ENCODE measurements around the gene PDS5B.
"Not testable (repeated sequence)": the region's sequence is repeated elsewhere in the genome, so short reads cannot be mapped to it uniquely, and the experiment has no call there.

Gene PDS5B

DNA sequence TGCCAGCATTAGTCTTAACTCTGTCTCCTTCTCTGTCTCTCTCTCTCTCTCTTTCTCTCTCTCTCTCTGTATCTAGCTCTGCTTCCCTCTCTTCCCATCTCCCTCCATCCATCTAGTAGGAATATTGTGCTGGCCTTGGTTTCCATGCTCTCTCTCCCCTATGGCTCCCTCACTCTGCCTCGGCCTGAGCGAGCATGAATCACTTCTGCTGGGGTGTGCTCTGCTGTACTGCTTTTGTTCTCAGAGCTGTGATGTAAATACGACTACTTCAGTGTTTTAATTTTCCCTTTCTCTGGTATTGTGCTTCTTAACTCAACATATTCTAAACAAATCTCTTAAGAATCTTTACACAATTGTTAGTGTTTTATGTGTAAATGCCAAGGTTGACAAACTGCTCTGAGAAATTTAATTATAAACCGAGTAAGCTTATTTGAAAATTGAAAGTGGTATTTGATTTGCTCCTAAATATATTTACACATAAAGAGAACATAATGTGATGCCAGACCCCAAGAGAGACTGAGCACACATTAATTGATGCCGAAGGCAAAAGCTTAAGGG is 218.5 kb downstream of the PDS5B start:
- no peak for DNase-seq (ENCODE audit: low spot score)

DNA sequence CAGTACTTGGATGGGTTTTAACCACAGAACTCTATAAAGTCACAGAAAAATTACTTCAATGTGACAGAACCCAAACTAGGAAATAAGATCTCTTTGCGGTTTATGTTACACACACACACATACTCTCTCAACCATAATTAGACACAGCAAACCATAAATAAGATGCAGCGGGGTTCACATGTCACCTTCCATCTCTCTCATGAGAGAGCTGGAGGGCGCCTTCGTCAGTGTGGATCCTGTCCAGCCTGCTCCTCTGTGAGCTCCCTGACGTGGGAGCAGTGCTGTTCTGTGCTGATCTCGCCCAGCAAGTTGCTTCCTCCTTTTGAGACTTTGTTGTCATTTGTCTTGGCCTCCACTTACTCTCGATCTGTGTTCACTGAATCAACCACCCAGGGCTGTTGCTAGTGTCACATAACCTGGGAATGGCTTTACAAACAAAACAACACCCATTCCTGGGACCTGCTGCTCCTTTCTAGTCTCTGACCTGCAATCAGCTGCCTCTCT is 225.1 kb downstream of the PDS5B start:
- DNase-seq (ENCODE audit: low spot score): no peak

DNA sequence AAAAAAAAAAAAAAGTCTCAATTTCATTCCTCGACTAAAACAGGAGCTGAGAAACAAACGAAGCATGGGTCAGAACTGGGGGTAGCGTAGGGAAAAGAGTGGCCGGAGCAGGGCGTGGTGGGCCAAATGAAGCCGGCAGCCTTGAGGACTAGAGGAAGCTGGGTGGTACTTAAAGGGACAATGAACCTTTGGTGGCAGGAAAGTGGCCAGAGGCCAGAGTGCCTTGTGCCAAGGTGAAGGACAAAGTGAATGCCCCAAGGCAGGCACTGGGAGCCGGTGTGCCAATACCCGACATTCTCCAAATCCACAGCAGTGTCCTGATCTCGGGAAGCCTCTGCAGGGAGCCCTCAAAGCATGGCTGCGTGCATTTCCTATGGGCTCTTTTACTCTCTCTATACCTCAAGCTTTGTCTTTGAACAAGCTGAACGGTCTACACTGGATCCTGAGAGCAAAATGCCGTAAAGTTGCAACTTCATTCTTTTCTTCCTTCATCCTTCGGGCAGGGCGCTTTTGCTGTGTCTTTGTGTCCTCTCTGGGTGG is 235.0 kb downstream of the PDS5B start:
- no peak for DNase-seq (ENCODE audit: low spot score)

DNA sequence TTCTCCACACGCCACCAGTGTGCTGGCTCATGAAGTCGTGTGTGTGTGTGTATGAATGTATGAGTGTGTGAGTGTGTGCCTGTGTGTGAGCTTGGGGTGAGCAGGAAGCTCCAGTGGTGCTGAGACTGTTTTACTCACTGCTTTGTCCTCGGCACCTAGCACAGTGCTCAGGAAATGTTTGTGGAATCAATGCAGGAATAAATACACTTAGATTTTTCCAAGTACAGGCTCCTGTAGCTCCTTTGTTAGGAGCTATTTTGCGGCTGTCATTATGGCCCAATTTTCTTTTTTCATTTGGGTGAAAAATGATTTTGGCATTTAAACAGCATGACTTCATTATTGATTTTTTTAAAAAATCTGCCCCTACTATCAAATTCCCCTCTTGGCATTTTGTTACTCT is 236.5 kb downstream of the PDS5B start:
- no peak for DNase-seq (ENCODE audit: low spot score)

DNA sequence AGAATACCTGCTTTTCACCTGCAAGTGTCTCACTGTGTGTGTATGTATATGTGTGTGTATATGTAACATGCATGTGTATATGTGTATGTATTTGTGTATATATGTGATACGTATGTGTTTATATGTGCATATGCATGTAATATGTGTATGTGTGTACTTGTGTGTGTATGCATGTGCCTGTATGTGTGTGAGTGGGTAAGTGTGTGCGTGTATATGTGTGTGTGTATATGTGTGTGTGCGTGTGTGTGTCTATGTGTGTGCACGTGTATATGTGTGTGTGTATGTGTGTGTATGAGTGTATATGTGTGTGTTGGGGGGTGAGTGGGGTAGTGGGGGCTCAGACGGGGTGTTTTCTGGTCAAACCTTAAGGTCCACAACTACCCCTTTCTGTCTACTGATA is 237.3 kb downstream of the PDS5B start:
- no peak for DNase-seq (ENCODE audit: low spot score)

DNA sequence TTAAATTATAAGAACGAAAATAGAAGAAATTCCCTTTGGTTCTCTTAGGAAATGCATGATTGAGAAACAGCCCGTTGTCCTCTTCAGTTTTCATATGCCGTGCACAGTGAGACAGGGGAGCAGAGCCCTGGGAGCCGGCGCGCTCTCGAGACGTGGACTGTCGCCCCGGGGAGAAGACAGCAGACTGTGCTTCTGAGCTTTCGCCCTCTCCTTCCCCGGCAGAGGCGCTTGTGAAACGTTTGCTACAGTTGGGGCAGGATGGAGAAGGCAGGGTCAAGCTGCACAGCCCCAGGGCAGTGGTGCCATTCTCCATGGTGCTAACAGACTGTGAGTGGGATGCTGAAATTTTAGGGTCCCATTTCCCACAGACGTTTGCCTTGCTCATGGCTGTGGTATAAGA is 237.8 kb downstream of the PDS5B start:
- no peak for DNase-seq (ENCODE audit: low spot score)

DNA sequence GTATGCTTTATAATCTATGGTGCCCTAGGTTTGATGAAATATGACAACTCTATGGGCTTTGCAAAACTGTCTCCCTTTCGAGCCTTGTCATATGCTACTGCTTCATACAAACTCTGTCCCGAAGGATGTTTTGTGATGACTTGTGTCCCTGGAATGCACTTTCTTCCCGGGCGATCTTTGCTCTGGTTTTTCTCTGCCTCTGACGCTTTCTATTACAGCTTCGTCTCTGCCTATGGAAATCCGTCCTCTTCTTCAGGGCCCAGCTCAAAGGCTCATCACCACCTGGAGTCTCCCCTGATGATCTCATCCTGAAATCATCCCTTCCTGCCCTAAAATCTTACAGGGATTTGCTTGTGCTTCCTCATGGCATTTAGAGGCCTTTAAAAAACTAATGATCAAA is 238.4 kb downstream of the PDS5B start:
- no peak for DNase-seq (ENCODE audit: low spot score)

DNA sequence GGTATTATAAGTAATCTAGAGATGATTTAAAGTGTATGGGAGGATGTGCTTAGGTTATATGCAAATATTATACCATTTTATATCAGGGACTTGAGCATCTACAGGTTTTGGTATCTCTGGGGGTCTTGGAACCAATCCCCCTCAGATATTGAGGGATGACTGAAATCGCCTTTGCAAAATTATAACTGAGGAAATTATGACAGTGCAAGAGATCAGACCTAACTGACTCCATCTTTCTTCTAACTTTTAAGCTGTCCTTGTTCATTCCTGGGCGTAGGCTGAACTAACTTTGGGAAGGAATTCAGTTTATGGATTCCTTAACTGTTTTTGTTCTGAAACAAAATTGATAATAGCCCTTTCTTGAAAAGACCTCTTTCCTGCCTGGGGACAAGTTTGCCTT is 239.2 kb downstream of the PDS5B start:
- DNase-seq (ENCODE audit: low spot score): no peak

DNA sequence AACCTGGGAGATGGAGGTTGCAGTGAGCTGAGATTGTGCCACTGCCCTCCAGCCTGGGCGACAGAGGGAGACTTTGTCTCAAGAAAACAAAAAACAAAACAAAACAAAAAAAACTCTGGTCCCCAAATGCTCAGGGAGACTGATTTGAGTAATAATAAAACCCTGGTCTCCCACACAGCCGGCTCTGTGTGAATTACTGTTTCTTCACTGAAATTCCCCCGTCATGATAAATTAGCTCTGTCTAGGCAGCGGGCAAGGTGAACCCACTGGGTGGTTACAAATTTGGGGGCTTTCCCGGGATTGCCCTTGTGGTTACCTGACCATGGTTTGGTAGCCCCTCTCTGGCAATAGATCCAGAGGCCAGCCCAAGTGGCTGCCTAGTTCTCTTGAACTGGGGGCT is 240.1 kb downstream of the PDS5B start:
- not testable (repeated sequence) for DNase-seq (ENCODE audit: low spot score)

Data from COLO829 (cell line).